Parathyroid adenoma (tissue), 2 donors: Measurements from ENCODE around the gene SIAH3.

Experiments used
- H2AFZ ChIP-seq: fragments of 300-600 bp; sonication (generic); one replicate; pipeline ENCODE4 v1.7.0; 2017; ENCODE audit warnings: antibody characterized with exemption, mild to moderate bottlenecking
- H3K27ac ChIP-seq: fragments of 300-600 bp; sonication (generic); one replicate; pipeline ENCODE4 v1.7.0; 2017
- H3K27me3 ChIP-seq: fragments of 300-600 bp; sonication (generic); one replicate; pipeline ENCODE4 v1.7.0; 2017; ENCODE audit warnings: low read length; ENCODE audit not compliant: control insufficient read depth, insufficient read depth
- H3K36me3 ChIP-seq: fragments of 300-600 bp; sonication (generic); one replicate; pipeline ENCODE4 v1.7.0; 2017; ENCODE audit warnings: low read length; ENCODE audit not compliant: control insufficient read depth, insufficient read depth
- H3K4me1 ChIP-seq: fragments of 300-600 bp; sonication (generic); one replicate; pipeline ENCODE4 v1.7.0; 2017; ENCODE audit warnings: control low read depth
- H3K4me2 ChIP-seq: fragments of 300-600 bp; sonication (generic); one replicate; pipeline ENCODE4 v1.7.0; 2017; ENCODE audit warnings: low read length
- H3K4me3 ChIP-seq: fragments of 300-600 bp; sonication (generic); one replicate; pipeline ENCODE4 v1.7.0; 2017; ENCODE audit warnings: low read depth, low read length
- H3K79me2 ChIP-seq: fragments of 300-600 bp; sonication (generic); one replicate; pipeline ENCODE4 v1.7.0; 2017; ENCODE audit warnings: control low read depth
- H3K9ac ChIP-seq: fragments of 300-600 bp; sonication (generic); one replicate; pipeline ENCODE4 v1.7.0; 2017; ENCODE audit warnings: mild to moderate bottlenecking
- H3K9me3 ChIP-seq: fragments of 300-600 bp; sonication (generic); one replicate; pipeline ENCODE4 v1.7.0; 2017; ENCODE audit warnings: low read length; ENCODE audit not compliant: control insufficient read depth
- CTCF ChIP-seq: fragments of 300-600 bp; sonication (generic); IDR thresholded peaks from one replicate; pipeline ENCODE4 v1.7.0; 2017; ENCODE audit warnings: antibody characterized with exemption, mild to moderate bottlenecking
- donor health status: primary hyperparathyroidism.

Gene SIAH3

GRCh38 chr13:45821811-45822210, 29.7 kb downstream of the SIAH3 start:
- TF ChIP-seq CTCF = no peak
- no peak overlapping the region for H3K4me3 ChIP-seq
- H3K36me3 ChIP-seq = no peaks in the 10 kb centered on the region
- H2AFZ ChIP-seq = no peak overlapping the region
- H3K79me2 ChIP-seq = no peaks in the 10 kb centered on the region
- H3K27me3 ChIP-seq = no peaks in the 10 kb centered on the region
- no peak overlapping the region for H3K9ac ChIP-seq
- no peak overlapping the region for H3K4me2 ChIP-seq
- no peaks in the 10 kb centered on the region for H3K4me1 ChIP-seq
- no peaks in the 10 kb centered on the region for H3K9me3 ChIP-seq
- no peak overlapping the region for H3K27ac ChIP-seq

DNA sequence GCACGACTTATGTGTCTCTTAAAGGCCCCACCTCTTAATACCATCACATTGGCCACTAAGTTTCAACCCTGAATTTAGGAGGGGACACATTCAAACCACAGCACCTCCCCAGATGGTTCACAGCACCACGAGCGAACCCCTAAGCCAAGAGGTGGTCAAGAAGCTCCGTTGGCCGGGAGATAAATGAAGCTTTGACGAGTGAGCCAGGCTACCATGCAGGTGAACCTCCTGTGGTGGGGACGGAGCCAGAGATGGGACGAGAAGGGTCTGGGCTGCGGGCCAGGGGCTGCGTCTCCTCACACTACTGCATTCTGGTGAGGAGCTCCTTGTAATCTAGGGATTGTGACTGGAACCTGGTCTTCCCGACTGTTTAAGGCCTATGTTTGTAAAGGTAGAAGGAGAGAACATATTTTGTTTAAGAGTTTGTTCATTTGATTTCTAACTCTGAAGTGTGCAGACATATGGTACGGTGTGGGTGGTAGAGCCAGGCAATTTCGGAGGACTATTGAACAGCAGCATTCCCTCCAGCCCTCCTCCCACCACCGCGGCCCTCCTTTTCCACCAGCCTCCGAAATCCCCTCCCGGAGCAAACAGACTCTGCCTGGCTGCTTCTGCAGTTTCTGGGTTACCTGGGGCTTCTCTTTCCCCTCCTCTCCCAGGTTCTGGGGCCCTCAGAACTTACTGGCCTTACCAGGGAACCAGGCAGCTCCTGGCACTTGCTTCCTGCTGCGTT, 31.3 kb downstream of the SIAH3 start:
- Histone ChIP-seq H2AFZ (no peak overlapping the region), H3K9ac (no peak overlapping the region), H3K79me2 (no peaks in the 10 kb centered on the region), H3K4me1 (no peaks in the 10 kb centered on the region), H3K4me2 (no peak overlapping the region), H3K27ac (no peak overlapping the region), H3K36me3 (no peaks in the 10 kb centered on the region), H3K9me3 (no peaks in the 10 kb centered on the region), H3K4me3 (no peak overlapping the region), H3K27me3 (no peaks in the 10 kb centered on the region)
- no peak for TF ChIP-seq CTCF

- Histone ChIP-seq H3K27ac (no peak overlapping the region), H2AFZ (no peak overlapping the region), H3K79me2 (no peaks in the 10 kb centered on the region), H3K36me3 (no peaks in the 10 kb centered on the region), H3K27me3 (no peaks in the 10 kb centered on the region), H3K4me2 (no peak overlapping the region), H3K4me1 (no peaks in the 10 kb centered on the region), H3K4me3 (no peak overlapping the region), H3K9me3 (no peaks in the 10 kb centered on the region), H3K9ac (no peak overlapping the region)
- no peak for TF ChIP-seq CTCF
Observed at GRCh38 chr13:45817833-45818232, 33.7 kb downstream of the SIAH3 start.

GRCh38 chr13:45816427-45816826, 35.1 kb downstream of the SIAH3 start:
- no peak overlapping the region for H3K4me2 ChIP-seq
- no peaks in the 10 kb centered on the region for H3K4me1 ChIP-seq
- H3K9me3 ChIP-seq = no peaks in the 10 kb centered on the region
- H3K79me2 ChIP-seq = no peaks in the 10 kb centered on the region
- no peaks in the 10 kb centered on the region for H3K27me3 ChIP-seq
- H3K27ac ChIP-seq = no peak overlapping the region
- no peak overlapping the region for H2AFZ ChIP-seq
- no peak overlapping the region for H3K4me3 ChIP-seq
- no peaks in the 10 kb centered on the region for H3K36me3 ChIP-seq
- no peak for TF ChIP-seq CTCF
- H3K9ac ChIP-seq = no peak overlapping the region
